NCI-H748 (cell line): ENCODE data around the gene NPHP4.
A peak's percentile ranks its signal among the peaks of the same experiment; 100 is the strongest.

Experiments used
- DNase-seq: peaks from one replicate; lab custom pipeline; 2025; ENCODE audit not compliant: unreplicated experiment; lab: John Stamatoyannopoulos, UW

NPHP4 gene

DNA sequence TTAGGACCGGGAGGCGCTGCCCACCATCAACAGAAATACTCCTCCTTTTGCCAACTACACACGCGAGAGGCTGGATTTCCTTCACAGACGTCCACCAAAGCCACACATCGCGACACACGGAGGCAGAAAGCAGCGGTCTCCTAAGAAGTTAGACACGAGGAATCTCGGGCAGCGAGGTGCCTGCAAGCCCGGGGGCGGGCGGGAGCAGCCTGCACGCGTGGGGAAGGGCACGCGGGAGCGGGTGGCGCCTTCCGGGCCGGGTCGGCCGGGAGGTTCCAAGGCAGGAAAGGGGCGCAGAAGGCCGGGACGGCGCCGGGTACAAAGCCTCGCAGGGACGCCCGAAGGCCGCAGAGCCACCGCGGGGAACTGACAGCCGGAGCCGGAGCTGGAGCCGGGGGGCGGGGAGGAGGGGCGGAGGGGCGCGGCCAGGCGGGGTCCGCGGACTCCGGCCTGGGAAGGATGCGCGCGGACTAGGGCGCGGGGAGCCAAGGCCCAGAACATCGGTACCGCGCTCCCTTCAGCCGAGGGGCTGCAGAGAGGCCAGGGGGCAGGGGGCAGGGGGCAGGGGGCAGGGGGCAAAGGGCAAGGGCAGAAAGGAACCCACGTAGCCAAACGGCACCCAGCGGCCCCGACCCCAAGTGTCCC is 722 bp downstream of the NPHP4 start:
- peak; percentile 36 for DNase-seq

DNA sequence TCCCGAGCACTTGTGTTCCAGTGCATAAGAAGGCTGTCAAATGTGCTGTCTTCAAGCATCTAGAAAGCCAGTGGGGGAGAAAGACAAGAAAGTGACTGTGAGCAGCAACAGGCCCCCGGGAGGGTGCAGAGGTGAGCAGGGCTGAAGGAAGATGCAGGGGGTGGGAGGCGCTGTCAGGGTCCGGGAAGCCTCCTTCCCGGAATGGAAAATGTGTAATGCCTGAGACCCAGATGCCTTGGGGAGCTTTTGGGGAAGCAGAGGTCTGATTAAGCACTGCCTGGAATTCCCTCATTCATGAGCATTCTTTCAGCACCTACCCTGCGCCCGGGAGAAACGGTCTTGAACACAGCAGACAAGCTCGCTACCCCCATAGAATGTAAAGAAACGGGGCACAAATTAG is 1.3 kb downstream of the NPHP4 start:
- no peak for DNase-seq

DNA sequence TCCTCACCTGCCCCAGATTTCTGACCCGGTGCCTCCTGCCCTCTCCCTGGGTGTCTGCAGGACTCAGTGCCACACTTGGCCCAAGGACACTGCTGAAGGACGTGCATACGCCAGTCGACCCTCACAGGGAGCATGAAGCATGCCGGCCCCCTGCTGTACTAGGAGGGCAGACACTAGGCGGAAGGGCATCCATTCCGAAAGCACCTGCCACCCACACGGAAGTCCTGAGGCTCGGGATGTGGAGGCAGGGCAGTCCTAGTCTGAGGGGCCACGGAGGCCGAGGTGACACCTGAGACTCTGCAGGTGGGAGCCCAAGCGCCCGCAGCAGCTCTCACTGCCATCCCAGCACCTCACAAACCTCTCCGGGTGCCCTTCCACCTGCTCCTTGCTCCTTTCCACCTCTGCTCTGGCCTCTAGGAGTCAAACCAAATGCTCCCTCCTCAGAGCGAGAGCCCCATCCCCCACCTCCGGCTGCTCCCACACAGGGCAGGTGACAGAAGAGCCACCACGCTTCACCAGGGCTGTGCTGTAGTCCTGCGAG is 2.4 kb downstream of the NPHP4 start:
- no peak for DNase-seq

DNA sequence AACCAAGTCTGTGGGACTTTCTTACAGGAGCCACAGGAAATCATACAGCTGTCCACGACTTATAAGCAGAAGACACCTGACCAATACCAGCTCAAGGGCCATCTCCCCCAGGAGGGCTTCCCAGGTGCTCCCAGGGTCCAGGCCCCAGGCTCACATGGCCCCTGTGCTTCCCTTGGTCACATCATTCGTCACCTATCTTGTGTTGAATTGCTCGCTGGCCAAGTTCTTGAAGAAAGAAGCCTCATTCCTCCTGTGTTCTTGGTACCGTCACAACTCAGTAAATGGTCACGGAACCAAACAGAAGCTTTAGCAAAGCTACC is 3.0 kb downstream of the NPHP4 start:
- DNase-seq = no peak

DNA sequence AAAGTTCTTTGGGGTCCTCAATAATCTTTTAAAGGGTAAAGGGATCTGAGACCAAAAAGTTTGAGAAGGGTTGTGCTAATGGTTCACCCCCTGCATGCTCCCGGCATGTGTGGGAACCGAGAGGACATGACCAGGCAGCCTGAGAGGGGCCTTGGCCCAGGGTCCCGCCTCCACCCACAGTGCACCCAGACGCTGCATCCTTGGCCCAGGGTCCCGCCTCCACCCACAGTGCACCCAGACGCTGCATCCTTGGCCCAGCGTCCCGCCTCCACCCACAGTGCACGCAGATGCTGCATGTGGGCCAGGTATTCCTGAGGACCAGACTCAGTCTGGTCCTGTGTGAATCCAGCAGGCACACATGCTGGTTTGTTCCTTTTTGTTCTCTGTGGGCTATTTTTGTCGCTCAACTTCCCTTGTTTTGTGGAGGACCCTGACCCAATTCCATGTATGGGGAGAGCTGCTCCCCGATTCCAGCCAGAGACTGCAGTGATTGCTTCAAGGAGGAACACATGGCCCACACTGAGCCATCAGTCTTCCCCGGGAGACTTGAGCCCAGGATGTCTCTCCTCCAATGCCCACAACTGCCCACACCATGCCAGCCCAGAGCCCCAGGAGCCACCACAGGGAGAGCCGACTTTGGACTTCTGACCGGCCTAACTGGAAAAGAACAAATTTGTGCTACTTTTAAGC is 3.5 kb downstream of the NPHP4 start:
- no peak for DNase-seq

DNA sequence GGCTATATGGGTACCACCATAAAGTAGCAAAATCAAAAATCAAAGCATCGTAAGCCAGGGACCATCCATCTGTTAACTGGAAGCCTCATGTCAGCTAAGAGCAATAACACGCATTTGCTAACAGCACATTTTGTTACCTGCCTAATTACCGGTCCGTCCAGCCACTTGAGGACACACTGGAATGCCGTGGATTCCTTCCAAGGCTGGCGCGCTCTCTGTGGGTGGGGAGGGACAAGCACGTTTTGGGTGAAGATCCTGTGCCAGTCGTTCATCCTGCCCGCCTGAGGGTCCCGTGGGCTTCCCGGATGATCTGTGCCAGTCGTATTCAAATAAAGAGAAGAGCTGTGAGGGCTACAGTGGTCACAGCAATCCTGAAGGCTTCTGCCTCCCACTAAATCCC is 6.2 kb downstream of the NPHP4 start:
- no peak for DNase-seq

DNA sequence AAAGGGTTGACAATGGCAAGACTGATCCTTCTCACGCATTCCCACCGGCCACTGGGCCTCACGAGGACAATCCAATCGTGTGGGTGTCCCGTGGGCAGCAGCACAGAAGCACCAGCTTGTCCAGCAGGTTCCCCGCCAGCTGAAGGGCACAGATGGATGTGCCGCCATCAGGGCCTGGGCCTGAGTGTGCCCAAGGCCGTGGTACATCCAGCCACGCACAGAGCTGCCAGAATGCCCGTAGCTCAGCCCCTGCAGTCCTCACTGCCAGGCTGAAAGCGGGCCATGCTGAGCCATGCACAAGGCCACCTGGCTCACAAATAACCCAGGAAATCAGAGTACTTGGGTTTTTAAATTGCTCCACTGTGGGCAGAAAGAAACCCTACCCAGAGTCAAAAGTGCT is 7.0 kb downstream of the NPHP4 start:
- no peak for DNase-seq

DNA sequence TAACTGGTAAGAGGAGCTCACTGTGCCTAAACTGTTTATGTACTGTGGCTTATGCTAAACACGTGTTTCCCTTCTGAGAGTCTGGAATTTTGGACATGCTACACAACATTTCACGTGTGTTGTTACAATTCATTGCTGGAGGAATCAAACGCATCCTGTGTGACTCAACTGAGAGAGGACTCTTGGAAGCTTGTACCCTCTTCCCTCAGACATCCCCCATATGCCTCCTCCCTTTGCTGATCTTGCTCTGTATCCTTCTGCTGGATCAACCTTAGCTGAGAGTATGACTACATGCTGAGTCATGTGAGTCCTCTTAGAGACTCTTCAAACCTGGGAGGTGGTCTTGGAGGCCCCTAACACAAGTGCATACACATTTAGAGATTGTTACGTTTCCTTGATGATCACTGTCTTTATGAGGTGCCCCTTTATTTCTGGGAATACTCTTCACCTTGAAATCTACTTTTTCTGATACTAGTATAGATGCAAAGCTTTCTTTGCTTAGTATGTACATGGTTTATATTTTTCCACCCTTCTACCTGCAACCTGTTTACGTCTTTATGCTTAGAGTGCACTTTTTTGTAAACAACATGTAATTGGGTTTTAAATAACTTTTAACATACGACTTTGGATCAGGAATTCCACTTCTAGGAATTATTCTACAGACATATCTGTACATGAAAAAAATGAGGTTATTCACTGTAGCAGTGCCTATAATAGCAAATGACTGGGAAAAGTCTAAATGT is 8.7 kb downstream of the NPHP4 start:
- DNase-seq = no peak

DNA sequence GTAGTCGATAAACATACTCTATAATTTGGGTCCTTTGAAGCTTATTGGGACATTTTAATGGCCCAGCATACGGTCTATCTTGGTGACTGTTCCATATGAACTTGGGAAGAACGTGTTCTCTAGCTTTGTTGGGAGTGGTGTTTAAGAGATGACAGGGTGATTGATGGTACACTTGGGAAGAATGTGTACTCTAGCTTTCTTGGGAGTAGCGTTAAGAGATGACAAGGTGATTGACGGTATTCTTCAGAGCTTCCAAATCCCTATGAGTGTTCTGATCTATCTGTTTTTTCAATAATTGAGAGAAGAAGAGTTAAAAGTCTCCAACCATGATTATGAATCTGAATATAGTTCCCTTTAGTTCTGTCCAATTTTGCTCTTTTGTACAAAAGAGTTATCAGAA is 9.4 kb downstream of the NPHP4 start:
- no peak for DNase-seq

DNA sequence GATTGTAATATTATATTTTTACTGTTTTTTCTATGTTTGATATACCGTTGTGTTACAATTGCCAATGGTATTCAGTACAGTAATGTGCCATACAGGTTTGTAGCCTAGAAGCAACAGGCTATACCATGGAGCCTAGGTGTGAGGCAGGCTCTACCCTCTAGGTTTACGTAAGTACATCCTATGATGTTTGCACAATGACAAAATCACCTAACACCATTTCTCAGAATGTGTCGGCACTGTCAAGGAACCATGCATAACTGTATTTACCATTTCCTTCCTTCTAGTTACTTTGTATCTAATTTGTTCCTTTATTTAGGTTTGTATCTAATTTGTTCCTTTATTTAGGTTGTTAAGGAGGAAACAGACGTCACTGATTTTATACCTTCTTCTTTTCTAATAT is 9.9 kb downstream of the NPHP4 start:
- DNase-seq = no peak

DNA sequence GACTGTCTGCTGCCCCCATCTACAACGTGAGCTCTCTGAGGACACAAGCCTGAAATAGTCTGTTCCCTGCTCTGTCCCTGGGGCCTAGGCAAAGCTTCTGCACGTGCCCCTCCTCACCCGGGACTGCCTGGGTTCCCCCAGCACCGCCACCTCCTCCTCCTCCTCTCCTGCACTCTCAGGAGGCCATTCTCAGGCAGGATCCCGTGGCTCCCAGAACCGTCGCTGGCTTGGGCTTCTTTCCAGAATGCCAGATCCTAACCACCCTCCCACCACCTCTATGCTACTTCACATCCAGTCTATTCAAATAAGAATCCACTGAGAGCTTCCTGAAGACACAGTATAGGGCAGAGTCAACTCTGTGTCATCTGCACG is 11.2 kb downstream of the NPHP4 start:
- no peak for DNase-seq

DNA sequence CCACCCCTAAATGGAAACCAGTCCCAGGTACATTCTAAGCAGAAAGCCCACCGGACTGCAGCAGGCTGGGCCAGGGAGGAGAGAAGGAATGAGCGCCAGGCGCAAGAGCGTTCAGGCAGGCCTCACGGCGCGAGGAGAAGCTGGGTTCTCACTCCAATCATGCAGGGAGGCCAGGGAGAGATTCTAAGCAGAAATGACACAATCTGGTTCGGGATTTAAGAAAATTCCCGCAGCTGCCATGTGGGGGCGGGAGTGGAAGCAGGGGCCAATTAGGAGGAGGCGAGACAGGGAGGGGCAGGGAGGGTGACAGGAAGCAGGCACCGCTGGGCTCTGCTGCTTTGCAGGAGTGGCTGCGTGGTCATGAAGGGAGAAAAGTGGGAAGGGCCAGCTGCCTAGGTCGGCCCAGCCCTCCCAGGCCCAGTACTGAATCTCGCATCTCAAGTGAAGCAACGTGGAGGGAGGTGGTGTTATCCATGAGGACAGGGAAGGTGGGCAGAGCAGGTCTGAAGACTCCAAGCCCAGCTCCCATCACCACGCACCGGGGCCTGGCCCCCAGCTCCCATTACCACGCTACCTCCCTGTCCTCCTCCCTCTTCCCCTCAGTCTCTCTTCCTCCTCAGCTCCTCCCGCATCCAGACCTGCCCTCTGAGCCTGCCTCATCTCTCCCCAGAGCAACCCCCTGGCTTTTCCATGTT is 11.8 kb downstream of the NPHP4 start:
- DNase-seq = peak; percentile 22

DNA sequence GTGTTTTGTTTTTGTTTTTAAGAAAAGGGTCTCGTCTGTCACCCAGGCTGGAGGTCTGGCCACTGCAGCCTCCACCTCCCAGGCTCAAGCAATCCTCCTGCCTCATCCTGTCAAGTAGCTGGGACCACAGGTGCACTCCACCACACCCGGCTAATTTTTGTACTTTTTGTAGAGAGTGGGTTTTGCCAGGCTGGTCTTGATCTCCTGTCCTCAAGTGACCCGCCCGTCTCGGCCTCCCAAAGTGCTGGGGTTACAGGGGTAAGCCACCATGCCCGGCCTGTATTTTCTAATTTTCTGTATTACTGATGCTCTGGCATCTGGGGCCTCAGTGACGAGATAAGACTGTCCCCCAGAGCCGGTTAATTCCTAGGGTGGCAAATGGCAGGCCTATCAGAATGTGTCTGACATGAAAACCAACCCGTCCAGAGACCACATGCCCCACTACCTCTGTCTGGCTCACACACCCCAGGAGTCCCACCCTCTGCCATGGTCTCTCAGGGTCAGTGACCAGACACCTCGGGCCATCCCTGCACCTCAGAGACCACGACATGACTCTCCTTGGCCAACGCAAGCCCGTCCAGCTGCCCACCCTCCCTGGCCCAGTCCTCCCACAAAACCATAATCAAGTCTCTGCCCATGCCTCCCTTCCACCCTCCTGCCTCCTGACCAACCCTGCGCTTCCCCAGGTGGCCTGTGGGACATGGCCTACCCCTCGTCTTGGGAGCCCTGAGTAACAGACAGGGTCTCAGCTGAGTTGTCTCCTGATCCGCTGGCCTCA is 12.5 kb downstream of the NPHP4 start:
- DNase-seq = no peak

DNA sequence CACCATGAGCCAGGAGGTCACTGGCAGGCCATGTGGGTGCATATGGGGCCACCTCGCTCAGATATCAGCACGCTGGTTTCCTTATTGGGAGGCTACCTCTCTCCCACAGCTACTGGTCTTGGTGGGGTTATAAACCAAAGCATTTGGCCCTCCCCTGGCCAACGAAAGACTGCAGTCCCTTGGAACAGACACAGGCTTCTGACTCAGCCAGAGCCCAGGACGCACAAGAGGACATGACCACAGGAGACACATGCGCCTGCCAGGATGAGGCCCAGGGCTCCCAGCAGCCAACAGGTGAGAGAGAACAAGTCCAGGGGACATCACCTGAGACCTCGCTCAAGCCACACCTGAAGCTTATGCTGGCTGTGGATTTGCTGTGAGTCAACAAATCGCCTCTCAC is 13.8 kb downstream of the NPHP4 start:
- DNase-seq = no peak

DNA sequence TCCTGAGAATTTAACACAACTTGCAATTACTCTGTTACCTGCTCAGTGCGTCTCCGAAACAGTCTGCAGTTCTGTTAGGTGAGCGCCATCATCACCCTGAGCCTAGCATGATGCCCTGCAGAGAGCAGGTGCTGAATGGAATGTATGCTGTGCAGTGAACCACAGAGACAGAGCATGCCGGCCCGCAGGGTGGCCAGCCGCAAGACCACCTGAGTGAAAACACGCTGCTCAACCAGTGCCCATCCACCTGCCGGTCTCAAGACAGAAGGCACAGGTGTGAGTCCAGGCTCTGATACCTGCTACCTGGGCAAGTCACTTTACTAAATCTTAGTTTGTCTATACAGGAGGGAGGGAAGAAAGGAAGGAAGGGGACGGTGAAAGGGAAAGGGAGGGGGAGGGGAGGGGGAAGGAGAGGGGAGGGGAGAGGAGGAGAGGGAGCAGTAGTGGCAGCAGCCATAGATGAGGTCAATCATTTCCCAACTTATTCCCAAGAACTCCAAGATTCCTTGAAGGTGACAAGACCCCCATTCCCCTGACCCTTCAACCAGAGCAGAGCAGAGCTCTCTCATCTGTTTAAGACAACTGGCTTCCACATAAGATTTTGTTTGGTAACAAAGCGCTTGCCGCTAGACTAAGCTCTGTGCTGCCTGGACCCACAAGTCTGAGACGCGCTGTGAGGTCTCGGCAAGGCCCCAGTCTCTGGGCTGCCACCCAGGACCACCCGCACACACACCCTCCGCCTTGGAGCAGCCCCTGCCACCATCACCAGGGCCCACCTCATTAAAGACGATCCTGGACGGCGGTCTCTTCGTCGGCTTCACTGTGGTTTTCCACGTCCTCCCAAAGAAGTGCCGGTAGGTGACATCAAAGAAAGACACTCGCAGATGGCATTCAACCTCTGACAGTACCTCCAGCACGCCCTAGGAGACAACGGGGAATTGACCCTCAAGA is 14.5 kb downstream of the NPHP4 start:
- DNase-seq = no peak

DNA sequence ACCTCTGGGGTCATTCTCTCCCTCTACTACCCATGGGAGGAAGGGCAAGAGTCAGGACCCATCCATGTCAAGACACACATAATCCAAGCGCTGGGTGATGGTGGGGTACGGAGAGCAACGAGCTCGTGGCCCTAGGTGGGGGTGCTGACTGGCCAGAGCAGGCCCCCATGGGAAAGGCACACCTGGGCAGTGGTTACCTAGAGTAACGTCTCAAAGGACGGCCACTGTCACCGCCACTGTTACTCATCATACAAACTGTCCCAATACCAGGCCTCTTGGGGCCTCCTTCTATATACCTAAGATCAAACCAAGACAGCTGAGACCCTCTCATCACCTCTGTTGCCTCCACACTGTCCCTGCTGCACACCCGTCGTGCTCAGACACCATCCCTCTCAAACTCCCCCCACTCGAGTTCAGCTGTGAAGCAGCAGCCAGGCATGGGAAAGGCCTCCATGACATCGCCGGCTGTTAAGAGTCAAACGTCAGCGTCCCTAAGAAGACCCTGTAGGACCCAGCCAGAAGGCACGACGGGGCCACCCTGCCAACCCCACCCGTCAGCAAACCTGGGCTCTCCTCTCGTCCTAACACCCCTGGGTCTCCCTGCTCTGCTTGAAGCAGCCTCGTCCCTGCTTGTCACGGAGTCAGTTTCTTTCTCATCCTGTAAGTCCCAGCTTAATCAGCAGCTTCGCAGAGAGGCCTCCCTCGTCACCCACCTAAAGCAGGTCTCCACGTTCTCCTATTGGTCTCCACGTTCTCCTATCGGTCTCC is 15.3 kb downstream of the NPHP4 start:
- DNase-seq = no peak

DNA sequence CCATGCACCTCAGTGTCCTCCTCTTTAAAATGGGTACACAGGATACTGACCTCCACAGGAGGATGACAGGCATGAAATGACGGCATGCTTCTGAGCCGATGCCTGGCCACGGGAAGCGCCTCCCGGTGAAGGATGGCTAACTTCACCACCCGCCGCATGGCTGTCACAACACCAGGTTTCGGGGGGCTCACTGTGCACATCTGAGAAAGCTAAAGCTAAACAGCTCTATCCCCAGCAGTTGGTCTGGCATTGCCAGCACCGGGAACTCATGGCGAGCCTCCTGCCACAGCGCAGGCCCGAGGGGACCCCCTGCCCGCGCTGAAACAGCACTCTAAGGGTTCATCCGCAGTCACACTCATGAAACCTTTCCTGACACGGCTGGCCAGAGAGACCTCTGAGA is 16.0 kb downstream of the NPHP4 start:
- no peak for DNase-seq

DNA sequence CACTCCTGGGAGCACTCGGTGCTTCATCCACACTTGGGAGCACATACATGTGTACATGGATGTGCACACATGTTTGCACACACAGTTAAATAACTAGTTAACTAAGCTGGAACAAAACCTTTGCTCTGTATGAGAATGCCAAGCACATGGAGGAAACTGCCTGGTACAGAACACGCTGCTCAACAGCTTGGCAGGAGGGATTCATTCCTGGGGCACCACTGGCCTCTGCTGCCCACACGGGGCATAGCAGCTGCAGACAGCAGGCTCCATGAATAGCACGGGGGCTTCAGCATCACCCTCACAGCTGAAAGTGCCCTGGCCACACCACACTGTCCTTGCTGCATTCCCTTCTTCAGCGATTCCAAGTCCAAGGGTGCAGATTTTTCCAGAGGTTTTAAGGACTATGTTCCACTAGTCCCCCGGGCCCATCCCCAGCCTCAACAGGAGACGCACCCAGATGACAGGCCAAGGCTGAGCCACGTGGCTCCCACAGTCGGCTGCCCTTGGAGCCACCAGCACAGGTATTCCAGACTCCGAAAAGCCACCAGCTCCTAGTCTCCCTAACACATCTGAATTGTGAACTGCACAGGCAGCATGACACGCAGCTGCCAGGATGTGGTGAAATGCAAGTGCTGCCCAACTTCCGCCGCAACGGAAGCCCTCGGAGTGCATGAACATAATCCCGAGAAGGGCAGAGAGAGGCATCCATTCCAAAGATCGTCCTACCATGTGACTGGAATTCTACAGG is 16.9 kb downstream of the NPHP4 start:
- peak; percentile 35 for DNase-seq
